Measurements from ENCODE around the gene CCDC191. TPM values are rescaled to one million over a fixed set of nuclear protein-coding genes. Genes with fewer than 3 reads are reported as not detected.

The CCDC191 gene
- total RNA-seq, 2 experiments from 2014 or later: 4.2 to 5.0 TPM

DNA sequence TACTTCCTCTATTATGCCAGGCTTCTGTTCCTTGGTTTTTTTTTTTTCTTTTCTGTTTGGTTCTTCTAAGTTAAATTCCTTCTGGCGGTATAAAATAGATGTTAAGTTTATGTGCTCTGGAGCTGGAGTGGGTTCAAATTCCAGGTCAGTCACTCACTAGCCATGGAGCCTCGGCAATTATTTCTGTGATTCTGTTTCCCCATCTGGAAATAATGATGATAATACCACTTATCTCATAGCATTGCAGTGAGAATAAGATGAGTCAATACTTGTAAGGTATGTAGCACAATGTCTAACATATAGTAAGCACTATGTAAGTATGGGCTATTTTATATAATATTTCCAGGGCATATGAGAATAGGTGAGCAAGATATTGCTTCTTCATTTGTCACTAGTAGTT is 141.7 kb downstream of the CCDC191 start:
- POLR2A ChIA-PET: interaction anchor here (0.6 to 0.7 kb wide), 3 partner anchors 70 to 349 kb away, joined by 3 read pairs; no protein-coding TSS in a partner anchor
- Histone ChIP-seq H3K36me3 (ENCODE audit: insufficient read depth, low read length) (no peaks in the 10 kb centered on the region), H4K20me1 (ENCODE audit: insufficient read depth, low read length) (no peaks in the 10 kb centered on the region), H3K79me2 (ENCODE audit: insufficient read depth, low read depth, low read length) (no peaks in the 10 kb centered on the region), H3K27ac (ENCODE audit: low read depth, low read length, poor library complexity, severe bottlenecking) (no peak overlapping the region), H3K4me3 (ENCODE audit: low read depth, low read length, poor library complexity, severe bottlenecking) (no peak overlapping the region), H2AFZ (ENCODE audit: low read length) (no peak overlapping the region), H3K4me2 (ENCODE audit: low read length) (no peak overlapping the region), H3K9me3 (ENCODE audit: low read length) (no peaks in the 10 kb centered on the region), H3K4me1 (ENCODE audit: insufficient read depth, low read length, poor library complexity, severe bottlenecking) (no peaks in the 10 kb centered on the region), H3K9me2 (ENCODE audit: insufficient read depth, low read length) (0 out of 2 replicates have a peak, but pooled peaks cover 2% of the 10 kb centered on the region)
- intact Hi-C loops (cut with micrococcal nuclease; ENCODE audit: unreplicated experiment): loop anchor here (10.0 kb wide), 1 partner anchor 420 kb away; no protein-coding TSS in a partner anchor
- no peak for DNase-seq (ENCODE audit: low spot score)
- no peak for TF ChIP-seq EZH2phosphoT487 (IDR thresholded peaks at IDR 0.05; ENCODE audit: borderline replicate concordance, low read depth, low read length)
- TF ChIP-seq, protein P1, sequence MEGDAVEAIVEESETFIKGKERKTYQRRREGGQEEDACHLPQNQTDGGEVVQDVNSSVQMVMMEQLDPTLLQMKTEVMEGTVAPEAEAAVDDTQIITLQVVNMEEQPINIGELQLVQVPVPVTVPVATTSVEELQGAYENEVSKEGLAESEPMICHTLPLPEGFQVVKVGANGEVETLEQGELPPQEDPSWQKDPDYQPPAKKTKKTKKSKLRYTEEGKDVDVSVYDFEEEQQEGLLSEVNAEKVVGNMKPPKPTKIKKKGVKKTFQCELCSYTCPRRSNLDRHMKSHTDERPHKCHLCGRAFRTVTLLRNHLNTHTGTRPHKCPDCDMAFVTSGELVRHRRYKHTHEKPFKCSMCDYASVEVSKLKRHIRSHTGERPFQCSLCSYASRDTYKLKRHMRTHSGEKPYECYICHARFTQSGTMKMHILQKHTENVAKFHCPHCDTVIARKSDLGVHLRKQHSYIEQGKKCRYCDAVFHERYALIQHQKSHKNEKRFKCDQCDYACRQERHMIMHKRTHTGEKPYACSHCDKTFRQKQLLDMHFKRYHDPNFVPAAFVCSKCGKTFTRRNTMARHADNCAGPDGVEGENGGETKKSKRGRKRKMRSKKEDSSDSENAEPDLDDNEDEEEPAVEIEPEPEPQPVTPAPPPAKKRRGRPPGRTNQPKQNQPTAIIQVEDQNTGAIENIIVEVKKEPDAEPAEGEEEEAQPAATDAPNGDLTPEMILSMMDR (conservative IDR thresholded peaks at IDR 0.05; ENCODE audit: low read length): no peak
- no TSS peak for BruUV-seq (replicated peaks)
- CTCF ChIA-PET (ENCODE audit: unreplicated experiment): no interaction called here

Other genes with a start within 250 kb of the CCDC191 start
- 4.1 and 6.1 TPM in 2 replicates for gene GRAMD1C, start 217.7 kb downstream of the CCDC191 start, total RNA-seq (2014; rRNA removed; shearing (Covaris generic))
- 6.4 and 6.8 TPM in 2 replicates for gene GRAMD1C, start 217.7 kb downstream of the CCDC191 start, total RNA-seq (2022)
- 36.9 and 37.5 TPM in 2 replicates for gene ZDHHC23, start 108.5 kb downstream of the CCDC191 start, total RNA-seq (2014; rRNA removed; shearing (Covaris generic))
- 44.4 and 51.9 TPM in 2 replicates for gene ZDHHC23, start 108.5 kb downstream of the CCDC191 start, total RNA-seq (2022)
- gene QTRT2, start 211 bp upstream of the CCDC191 start, total RNA-seq (2014; rRNA removed; shearing (Covaris generic)): 43.1 and 47.4 TPM in 2 replicates
- gene QTRT2, start 211 bp upstream of the CCDC191 start, total RNA-seq (2022): 54.6 and 57.2 TPM in 2 replicates
- not detected in 2 replicates for gene DRD3, start 122.5 kb upstream of the CCDC191 start, total RNA-seq (2014; rRNA removed; shearing (Covaris generic))
- not detected in 2 replicates for gene DRD3, start 122.5 kb upstream of the CCDC191 start, total RNA-seq (2022)
- not detected in 2 replicates for gene ZNF80, start 181.1 kb upstream of the CCDC191 start, total RNA-seq (2014; rRNA removed; shearing (Covaris generic))
- gene ZNF80, start 181.1 kb upstream of the CCDC191 start, total RNA-seq (2022): not detected in 2 replicates
- gene TIGIT, start 237.5 kb upstream of the CCDC191 start, total RNA-seq (2014; rRNA removed; shearing (Covaris generic)): 0.35 TPM in 1 of 2 replicates, not detected in the other
- gene TIGIT, start 237.5 kb upstream of the CCDC191 start, total RNA-seq (2022): 0.72 and 2.3 TPM in 2 replicates

All from OCI-LY7 (cell line).